GM15510 (cell line): ENCODE measurements around the gene ZNF107.

Source experiments
- POLR2A ChIP-seq: IDR thresholded peaks from 3 replicates; pipeline ENCODE4 v1.6.1; 2011; ENCODE audit warnings: borderline replicate concordance; ENCODE audit not compliant: insufficient read length; ENCODE audit errors: extremely low read depth

The ZNF107 gene

DNA sequence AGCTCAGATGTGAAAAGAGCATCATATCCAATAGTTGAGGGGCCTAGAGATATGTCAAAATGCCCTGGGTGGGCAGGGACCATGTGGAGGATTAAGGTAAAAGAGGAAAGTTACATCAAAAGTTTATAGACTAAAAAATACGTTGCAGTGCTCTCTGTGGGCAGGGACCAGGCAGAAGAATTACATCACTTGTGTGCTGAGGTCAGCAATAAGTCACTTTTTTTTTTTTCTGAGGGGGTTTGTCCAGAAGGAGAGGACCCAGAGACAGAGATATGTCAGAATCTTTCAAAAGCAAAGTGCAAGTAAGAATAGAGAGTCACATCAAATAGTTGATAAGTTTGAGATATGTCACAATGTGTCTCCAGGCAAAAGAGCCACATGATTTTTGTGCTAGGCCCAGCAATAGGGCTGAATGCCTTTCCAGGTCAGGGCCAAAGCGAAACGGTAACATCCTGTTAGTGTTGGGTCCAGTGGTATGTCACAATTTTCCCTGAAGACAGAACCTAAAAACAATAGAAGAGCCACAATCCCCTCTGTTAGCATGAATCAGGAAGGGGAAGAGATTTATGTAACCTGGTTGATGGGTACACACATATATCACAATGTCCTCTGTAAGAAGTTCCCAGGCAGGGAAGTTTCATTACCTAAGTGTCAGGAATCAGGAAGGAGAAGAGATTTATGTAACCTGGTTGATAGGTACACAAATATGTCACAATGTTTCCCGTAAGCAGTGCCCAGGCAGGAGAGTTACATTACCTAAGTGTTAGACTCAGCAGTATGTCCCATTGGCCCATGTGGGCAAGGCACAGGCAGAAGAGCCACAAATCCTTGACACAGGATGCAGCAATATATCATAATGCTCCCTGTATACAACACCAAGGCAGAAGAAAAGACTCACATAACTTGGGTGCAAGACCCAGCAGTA is 28.1 kb upstream of the ZNF107 start:
- no peak for TF ChIP-seq POLR2A

DNA sequence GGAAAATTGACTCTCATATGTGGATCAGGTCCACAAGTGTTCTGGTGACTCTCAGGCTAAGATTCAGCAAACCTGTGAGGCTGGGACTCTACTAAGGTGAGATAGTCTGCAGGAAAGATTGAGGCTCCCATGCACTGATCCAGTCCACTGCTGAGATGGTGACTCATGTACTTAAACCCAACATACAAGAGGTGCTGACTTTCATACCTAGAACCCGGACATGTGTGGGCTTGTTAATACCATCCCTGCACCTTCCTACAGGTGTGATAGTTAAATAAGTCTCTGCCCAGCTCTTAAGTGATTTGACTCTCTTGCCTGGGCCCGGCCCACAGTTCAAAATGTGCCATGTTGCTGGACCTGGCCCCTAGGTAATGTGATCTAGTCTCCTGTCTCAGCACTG is 27.1 kb upstream of the ZNF107 start:
- no peak for TF ChIP-seq POLR2A

DNA sequence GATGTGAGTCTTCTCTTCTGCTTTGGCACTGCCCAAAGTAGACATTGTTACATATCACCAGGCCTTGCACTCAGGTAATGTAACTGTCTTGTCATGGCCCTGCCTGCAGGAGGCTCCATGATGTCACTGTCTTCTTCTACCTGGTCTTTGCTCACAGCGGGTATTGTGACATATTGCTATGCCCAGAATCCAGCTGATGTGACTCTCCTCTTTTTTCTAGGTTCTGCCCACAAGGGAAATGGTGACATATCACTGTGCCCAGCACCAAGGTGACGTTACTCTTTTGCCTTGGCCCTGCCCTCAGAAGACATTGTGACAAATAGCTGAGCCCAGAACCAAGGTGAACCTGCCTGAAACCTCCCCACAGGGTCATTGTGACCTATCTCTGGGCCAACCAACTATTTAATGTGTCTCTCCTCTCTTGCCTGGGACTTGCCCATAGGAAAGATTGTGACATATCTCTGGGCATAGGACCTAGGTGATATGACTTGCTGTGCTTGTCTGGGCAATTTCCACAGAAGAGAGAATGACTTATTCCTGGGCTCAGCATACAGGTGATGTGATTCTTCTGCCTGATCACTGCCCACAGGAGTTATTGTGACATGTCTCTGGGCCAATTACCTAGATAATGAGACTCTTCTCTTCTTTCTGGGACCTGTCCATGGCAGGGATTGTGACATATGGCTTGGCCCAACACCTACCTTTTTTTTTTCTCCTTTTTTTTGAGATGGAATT is 26.5 kb upstream of the ZNF107 start:
- TF ChIP-seq POLR2A: no peak

DNA sequence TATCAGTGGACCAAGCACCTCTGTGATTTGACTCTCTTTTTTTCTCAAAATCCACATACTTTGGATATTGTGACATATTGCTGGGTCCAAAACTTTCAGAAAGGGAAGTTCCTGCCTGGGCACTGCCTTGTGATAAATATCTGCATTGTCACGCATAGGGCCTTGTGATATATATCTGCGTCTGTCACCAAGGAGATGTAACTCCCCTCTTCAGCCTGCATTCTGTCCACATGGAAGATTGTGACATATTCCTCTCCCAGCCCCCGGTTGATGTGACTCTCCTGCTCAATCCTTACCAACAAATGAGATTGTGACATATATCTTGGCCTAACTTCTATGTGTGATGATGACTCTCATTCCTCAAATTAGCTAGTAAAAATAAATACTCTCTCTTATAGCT is 25.4 kb upstream of the ZNF107 start:
- TF ChIP-seq POLR2A: no peak

DNA sequence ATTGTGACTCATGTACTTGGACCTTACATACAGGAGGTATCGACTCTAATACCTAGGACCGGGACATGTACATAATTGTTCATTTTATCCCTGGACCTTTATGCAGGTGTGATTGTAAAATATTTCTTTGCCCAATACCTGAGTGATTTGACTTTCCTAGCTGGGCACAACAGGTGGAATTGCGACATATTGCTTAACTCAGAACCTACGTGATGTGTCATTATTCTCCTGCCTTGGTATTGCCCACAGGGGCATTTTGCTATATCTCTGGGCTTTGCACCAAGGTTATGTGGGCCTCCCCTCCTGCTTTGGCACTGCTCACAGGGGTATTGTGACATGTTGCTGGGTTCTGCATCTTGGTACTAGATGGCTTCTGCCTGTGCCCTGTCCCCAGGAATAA is 23.9 kb upstream of the ZNF107 start:
- no peak for TF ChIP-seq POLR2A

DNA sequence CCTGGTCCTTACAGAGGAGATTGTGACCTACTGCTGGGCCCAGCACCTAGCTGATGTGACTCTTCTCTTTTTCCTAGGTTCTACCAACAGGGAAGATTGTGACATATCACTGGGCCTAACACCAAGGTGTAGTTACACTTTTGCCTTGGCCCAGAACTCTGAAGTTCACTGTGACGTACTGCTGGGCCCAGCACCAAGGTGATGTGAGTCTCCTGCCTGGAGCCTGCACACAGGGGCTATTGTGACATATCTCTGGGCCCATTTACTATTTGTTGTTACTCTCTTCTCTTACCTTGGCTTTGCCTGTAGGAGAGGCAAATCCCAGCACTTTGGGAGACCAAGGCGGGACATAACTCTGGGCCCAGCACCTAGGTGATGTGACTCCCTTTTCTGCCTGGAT is 23.1 kb upstream of the ZNF107 start:
- TF ChIP-seq POLR2A: no peak

DNA sequence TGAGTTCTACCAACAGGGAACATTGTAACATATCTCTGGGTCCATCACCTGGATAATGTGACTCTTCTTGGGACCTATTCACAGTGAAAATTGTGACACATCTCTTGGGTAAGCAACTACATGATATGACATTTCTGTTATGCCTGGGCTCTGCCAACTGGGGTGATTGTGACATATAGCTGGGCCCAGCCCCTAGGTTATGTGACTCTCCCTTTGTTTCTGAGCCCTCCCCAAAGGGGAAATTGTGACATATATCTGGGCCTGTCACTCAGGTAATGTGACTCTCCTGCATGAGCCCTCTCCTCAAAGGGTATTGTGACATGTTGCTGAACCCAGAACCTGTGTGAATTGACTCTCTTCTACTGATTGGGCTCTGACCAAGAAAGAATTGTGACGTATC is 22.4 kb upstream of the ZNF107 start:
- TF ChIP-seq POLR2A: no peak

DNA sequence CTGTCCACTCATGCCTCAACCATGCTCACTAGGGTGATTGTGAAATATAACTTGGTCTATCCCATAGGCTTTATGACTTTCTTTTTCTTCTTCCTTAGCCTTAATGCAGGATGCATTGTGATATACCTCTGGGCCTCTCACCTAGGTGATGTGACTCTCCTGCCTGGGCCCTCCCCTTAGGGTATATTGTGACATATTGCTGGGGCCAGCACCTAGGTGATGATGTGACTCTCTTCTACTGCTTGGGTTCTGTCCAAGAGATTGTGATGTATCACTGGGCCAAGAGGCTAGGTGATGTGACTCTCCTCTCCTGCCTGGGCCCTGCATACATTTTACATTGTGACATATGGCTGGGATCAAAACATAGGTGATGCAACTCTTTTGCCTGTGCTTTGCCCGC is 14.7 kb upstream of the ZNF107 start:
- TF ChIP-seq POLR2A: no peak

DNA sequence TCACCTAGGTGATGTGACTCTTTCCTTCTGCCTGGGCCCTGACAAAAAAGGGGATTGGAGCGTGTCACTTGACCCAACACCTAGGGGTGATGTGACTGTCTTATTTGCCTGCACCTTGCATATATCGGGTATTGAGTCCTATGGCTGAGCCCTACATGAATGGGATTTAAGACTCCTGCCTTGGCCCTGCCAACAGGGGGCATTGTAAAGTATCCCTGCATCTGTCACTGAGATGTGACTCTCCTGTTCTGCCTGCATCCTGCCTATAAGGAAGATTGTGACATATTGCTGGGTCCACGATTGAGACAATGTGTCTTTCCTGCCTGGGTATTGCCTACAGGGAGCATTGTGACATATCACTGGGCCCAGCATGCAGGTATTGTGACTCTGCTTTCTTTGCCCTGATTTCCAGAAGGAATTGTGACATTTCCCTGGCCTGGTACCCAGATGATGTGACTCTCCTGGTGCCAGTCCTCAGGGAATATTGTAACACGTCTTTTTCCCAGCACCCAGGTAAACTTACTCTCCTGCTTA is 14.2 kb upstream of the ZNF107 start:
- TF ChIP-seq POLR2A: no peak

DNA sequence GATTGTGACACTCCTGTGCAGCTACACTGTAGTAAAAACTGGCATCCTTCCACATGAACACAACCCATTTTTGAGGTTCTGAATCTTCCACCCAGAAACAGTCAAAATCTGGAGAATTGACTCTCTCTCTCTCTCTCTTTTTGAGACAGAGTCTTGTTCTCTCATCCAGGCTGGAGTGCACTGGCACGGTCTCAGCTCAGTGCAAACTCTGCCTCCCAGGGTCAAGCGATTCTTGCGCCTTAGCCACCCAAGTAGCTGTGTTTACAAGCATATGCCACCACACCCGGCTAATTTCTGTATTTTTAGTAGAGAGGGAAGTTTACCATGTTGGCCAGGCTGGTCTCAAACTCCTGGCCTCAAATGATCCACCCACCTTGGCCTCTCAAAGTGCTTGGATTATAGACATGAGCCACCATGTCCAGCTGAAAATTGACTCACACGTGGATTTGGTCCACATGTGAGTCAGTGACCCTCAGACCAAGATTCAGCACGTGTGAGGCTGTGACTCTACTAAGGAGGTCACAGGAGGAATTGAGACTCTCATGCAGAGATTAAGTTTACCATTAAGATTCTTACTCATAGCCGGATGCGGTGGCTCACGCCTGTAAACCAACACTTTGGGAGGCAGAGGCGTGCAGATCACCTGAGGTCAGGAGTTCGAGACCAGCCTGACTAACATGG is 12.1 kb upstream of the ZNF107 start:
- TF ChIP-seq POLR2A: no peak

DNA sequence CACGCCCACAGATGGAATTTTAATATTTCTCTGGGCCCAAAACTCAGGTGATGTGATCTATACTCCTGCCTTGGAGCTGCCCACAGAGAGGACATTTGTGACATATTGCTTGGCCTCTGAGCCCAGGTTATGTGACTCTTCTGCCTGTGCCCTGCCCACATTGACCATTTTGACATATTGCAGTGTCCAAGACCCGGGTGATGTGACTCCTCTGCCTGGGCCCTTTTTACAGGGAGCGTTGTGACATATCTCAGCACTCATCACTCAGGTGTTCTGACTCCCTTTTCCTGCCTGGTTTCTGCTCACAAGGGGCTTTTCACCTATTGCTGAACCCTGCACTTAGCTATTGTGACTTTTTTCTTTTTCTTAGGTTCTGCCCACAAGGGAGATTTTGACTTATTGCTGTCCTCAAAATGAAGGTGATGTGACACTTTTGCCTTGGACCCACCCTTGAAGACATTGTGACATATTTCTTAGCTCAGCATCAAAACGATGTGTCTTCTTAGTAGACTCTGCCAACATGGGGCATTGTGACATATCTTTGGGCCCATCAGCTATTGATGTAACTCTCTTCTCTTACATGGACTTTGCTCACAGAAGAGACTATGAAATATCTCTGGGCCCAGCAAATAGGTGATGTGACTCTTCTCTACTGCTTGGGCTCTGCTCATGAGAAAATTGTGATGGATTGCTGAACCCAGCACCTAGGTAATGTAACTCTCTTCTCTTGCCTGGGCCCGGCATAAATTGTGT is 11.0 kb upstream of the ZNF107 start:
- no peak for TF ChIP-seq POLR2A

DNA sequence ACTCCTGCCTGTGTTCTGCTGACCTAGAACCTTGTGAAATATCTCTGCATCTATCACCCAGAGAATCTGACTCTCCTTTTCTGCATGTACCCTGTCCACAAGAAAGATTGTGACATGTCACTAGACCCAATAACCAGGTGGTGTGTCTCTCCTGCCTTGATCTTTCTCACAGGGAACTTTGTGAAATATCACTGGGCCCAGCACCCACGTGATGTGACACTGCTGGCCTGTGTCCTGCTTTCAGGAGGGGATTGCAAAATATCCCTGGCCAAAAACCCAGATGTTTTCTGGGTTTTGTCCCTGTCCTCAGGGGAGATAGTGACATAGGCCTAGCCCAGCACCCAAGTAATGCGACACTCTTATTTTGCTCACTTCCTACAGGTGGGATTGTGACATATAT is 10.1 kb upstream of the ZNF107 start:
- no peak for TF ChIP-seq POLR2A

DNA sequence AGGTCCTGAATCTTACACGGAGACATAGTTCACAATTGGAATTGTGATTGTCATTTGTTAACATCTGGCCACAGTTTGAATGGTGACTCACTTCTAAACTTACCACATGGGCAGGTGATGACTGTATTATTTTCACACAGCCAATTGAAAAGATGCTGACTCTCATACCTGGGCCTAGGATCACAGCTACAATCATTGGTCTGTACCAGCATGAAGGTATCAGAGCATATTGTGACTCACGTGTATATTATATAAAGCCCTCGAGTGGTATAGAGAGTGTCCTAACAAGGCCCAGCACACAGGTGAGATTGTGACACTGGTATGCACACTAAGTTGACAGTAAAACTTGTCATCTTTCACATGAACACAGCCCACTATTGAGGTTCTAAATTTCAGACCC is 9.4 kb upstream of the ZNF107 start:
- TF ChIP-seq POLR2A: no peak

DNA sequence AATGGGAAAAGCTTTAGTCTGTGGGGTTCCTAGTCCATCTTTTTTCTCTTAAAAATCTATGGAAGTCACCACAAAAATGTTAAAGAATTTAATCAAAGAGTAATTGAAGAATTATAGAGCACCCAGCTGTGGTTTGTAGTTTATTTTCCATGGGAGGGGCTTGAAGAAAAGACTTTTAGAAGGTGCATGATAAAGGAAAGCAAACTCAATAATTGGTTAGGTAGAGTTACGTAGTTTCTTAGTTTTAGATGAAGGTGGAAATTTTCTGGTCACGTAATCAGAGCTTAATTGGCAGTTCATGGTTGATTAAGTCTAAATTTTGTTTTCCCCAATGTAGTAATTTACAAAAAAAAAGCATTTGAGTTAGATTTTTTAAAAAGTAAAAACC is 724 bp downstream of the ZNF107 start:
- no peak for TF ChIP-seq POLR2A
